Lung microvascular endothelial cell (primary cell): ENCODE results near the gene MLXIPL. TPM values are rescaled to one million over a fixed set of nuclear protein-coding genes. Genes with fewer than 3 reads are reported as not detected.
"Not testable (repeated sequence)": the region's sequence is repeated elsewhere in the genome, so short reads cannot be mapped to it uniquely, and the experiment has no call there.

Experiments
- DNase-seq, 2 donors: peaks; one replicate each; pipeline versions ENCODE4 v3.0.0 to v3.0.0-alpha.2; 2010; ENCODE audit warnings: low read depth in 2 of 2
- total RNA-seq: library from RNA; depleted of rRNA; stranded (reverse); fragments of >200 nt; gene quantifications from 2 replicates; pipeline ENCODE4 v1.2.1, GENCODE V29; 2014

MLXIPL gene
- total RNA-seq, 1 donor from 2014 or later: not detected

DNA sequence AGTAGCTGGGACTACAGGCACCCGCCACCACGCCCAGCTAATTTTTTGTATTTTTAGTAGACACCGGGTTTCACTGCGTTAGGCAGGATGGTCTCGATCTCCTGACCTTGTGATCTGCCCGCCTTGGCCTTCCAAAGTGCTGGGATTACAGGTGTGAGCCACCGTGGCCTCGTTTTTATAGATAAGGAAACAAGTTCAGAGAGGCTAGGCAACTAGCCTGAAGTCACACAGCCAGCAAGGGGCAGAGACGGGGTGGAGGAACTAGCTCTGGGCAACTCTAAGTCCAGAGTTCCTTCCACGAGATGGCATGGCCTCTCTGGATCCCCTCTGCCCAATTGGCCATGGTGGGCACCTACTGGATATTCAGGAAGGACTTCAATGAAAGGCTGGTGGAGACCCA lies 9.4 kb downstream of the MLXIPL start:
- not testable (repeated sequence) for DNase-seq

DNA sequence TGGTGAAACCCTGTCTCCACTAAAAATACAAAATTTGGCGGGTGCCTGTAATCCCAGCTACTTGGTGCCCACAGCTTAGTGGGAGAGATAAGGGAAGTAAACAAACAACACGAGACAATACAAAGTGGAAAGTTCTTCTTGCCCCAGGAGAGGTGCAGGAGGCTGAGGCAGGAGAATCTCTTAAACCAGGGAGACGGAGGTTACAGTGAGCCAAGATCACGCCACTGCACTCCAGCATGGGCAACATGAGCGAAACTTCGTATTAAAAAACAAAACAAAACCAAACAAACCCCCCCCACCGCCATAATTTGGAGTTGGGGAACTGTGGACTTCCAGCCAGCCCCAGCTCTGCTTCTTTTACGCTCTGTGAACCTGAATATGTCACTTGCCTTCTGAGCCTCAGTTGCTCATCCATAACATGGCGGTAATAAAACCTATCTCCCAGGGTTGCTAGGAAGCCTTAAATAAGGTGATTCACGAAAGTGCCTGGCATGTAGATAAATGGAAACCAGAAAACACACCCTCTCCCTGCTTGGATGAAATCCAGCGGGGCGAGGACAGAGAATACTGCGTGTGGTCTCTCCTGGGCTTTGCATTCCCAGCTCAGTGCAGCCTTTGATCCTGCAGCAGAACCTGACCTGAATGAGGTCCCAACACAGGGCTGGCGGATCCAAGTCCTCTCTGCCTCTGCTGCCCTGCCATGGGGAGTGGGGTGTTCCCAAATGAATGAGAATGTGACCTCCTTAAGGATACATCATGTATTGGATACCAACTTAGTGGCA lies 10.2 kb downstream of the MLXIPL start:
- no peak for DNase-seq

DNA sequence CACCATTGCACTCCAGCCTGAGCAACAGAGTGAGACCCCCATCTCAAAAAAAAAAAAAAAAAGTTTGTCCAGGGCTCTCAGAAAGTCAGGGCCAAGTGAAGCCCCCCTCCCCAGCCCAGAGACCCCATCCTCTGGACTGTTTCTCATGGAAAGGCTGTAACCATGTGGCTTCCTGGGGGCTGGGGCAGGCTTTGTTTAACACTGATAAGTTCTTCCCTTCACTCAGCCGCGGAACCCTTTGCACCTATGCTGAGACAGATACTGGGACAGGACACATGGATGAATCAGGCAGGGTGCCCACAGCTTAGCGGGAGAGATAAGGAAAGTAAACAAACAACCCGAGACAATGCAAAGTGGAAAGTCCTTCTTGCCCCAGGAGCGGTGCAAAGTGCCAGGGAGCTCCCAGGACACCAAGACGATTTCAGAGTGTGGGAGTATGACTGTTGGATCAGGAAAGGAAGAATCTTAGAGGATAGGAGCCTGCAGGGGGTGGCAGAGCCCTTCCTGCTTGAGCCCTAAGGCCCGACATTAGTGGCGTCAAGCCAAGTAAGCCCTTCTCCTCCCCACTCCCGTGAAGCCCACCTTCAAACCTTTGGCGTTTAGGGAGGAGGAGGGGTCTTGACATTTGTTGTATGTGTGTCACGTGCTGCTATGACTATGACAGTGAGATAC lies 11.6 kb downstream of the MLXIPL start:
- peak; percentile 16 to 32 for DNase-seq

DNA sequence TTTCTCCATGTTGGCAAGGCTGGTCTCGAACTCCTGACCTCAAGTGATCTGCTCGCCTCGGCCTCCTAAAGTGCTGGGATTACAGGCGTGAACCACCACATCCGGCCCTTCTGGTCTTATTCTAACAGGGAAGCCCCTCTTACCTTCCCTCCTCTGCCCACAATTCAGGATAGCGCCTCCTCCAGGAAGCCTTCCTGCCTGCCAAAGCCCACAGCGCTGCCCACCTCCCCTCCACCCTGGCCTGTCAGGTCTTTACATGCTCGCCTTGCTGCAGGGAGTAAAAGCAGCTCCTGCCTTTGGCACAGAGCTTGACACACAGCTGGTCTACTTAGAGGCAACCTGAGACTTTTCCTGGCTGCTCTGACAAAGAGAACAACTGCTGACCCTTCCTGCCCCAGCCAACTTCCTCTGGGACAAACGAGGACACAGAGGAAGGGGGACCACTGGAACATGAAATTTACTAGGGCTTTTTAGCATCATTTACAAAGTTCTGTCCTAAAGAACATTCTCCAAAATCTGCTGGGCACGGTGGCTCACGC lies 13.2 kb downstream of the MLXIPL start:
- no peak for DNase-seq

DNA sequence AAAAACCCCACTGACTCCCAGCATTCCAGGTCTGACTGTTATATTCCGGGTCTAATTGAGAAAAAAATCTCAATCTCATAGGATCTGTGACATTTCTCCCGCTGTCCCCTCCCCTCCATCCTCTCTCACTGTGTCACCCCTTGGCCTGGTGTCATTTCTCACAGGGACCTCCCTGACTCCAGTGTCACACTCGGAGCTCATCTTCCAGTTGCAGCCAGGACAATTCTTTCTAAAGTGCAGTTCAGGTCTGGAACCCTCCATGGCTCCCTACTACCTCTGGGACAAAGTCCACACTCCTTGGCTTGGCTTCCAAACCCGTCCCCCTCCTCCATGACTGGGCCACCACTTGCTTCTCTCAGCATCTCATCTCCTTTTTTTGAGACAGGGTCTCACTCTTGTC lies 14.2 kb downstream of the MLXIPL start:
- no peak for DNase-seq

DNA sequence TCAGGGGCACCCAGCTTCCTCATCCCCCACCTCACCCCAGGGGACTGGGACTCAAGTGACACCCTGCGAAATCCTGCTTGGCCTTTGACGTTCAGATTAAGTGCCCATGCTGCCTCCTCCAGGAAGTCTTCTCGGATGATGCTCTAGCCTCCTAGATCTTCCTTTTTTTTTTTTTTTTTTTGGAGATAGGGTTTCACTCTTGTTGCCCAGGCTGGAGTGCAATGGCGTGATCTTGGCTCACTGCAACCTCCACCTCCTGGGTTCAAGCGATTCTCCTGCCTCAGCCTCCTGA lies 16.7 kb downstream of the MLXIPL start:
- DNase-seq: not testable (repeated sequence)

DNA sequence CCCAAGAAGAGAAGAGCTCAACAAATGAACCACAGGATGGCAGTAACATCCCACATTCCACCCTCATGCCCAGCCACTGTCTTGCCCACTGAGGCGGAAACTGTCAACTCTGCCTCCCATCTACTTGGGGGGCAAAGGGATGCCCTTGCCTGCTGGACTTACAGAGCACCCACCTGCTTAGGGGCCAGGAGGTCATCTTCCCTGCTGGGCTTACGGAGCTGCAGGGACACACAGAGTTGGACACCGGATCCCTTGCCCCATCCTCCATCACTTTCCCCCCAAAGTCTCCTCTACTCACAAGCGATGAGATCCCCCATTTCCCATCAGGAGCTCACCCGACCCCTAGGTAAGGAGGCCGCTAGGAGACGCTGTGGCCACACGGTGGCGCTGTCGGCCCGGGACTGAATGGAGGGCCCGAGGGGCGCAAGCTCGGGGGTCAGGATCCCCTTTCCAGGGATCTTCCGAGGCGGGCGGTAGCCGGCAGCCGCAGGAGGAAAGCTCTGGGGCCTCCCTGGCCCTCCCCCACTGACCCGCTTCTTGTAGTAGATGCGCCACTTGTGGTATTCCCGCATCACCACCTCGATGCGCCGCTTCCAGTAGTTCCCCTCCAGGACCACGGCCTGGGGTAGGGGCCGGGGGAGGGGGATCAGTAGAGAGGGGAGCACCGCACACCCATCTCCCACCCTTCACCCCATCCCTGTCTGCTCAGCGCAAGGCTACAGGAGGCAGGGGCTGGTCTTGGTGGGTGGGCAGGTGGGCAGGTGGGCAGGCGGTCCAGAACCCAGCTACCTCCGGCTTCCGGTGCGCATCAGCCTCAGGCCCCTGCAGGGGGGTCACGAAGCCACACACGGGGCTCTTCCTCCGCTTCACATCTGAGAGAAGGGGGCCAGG lies 17.3 kb downstream of the MLXIPL start:
- DNase-seq: peak; percentile 28 to 55

DNA sequence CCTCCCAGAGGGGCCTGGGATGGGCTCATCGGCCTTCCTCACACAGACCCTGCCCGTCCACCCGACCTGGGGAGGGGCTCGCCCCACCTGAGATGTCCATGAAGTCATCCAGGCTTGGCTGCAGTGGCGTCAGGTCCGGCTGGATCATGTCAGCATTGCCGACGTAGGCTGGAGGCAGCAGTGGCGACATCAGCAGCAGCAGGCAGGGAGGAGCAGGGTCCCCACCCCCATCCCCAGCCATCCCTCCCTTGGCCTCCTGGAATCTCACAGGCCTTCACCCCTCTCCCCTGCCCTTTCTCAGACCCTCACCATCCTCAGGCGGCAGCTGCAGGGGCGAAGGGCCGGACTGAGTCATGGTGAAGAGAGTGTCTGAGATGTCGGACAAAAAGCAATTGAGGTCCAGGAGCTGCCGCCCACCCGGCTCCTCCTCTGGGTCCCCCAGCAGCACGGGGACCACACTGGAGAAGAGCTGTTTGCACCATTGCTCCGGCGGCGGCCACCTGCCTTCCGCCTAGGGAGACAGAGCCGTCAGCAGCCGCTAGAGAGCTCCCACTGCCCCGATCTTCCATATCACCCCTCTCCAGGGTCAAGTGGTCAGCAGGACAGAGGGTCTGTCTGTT lies 18.6 kb downstream of the MLXIPL start:
- no peak for DNase-seq

DNA sequence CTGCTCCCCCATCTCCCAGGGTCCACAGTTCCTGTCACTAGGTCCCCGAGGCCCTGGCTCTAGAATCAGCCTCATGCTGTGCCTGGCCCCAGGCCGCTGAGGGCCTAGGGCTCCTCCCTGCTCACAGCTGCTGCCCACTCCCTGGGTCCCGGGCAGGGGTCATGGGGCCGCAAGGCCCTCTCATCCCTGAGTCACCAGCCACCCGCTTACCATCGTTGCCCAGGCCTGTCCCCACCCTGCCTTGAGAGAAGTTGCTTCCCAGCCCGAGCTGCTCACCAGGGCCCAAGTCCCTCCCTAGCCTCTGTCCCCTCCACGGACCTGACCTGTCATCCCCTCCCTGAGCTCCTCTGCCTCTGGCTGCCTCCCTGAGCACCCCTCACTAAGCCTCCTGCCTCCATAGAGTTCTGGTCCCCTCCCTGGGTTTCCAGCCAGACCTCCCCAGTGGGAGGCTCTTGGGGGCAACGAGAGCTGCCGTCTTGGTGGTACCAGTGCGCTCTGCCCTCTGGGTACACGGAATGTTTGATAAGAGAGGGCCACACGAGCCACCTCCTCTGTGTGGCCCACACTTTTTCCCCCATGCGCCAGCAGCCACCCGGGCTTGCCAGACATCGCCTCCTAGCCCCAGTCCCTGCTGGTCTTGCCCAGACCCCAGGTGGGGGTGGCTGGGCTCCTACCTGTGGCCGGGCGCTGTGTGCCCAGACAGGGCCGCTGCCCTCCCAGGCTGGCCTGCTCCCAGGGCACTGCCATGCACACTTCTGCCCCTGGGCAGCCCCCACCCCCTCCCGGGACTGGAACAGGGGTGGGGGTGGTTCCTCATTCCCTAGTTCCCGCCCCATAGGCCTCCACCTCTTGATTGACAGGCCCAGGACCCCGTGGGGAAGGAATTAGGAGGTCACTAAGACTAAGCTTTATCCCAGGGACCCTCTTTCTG lies 21.3 kb downstream of the MLXIPL start:
- no peak for DNase-seq

DNA sequence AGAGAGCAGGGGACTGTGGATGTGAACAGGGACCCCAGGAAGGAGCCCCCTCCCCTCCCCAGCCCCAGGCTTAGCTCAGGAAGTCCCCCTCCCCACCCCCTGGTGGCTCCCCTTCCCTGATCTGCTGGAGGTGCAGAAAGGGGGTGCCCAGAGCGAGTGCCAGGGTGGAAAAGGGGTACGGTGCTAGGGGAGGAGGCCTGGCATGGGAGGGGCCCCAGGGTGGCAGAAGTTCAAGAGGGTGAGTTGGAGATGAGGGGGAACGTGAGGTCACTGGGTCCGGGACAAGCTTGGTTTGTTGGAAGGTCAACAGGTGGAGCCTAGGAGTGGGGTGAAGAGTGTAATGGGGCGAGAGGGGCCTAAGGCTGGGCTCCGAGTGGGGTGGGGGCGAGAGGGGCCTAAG lies 24.4 kb downstream of the MLXIPL start:
- no peak for DNase-seq

DNA sequence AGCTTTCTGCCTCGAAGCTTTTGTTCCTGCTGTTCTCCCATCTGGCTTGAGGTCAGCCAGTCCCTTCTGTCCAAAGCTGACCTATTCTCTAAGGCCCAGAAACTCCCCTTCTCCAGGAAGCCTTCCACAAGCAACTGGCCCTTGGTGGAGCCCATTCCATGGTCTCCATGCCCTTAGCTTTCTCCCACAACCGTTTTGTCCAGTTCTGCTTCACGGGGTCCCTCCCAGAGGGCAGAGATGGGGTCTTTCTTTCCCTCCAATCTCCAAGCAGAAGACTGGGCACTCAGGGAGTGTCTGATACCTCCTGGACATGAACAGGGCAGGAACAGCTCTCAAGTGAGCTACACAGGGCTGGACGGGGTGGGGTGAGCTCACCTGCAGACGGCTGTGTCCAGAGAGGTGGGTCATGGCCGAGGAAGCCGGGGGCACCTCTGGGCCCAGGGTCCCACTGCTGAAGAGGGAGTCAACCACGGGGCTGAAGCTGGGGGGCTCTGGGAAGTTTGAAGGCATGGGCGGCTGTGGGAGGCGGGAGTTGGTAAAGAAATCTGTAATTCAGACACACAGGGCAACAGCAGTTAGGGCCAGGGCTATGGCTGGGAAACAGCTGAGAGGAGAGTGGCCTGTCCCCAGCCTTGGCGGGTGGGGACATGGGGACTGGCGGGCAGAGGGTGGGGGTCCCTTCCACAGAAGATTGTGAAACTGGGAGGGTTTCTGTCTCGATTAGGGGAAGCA lies 25.0 kb downstream of the MLXIPL start:
- DNase-seq: no peak

DNA sequence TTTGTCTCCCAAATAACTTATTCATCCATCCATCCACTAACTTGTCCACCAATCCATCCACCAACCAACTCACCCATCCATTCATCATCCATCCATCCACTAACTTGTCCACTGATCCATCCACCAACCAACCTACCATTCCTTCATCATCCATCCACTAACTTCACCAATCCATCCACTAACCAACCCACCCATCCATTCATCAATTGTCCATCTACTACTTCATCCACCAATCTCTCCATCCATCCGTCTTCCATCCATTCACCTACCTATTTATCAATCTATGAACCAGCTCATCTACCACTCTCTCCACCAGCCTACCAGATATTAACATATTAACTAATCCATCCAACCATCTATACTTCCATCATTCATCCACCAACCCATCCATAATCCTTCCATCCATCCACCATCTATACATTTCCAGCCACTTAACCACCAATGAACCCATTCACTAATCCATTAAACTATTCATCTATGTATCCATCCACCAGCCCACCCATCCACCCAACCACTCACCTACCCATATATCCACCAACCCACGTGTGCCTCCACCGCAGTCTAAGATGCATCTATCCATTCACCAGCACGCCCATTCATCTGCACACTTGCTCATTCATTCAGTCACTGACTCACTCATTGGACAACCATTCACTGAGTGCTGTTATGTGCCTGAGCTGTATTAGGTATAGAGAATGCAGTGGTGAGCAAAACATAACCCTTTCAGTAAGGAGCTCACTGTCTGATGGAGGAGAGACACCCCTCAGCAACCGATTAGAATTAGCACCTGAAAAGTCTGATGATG lies 26.1 kb downstream of the MLXIPL start:
- no peak for DNase-seq

DNA sequence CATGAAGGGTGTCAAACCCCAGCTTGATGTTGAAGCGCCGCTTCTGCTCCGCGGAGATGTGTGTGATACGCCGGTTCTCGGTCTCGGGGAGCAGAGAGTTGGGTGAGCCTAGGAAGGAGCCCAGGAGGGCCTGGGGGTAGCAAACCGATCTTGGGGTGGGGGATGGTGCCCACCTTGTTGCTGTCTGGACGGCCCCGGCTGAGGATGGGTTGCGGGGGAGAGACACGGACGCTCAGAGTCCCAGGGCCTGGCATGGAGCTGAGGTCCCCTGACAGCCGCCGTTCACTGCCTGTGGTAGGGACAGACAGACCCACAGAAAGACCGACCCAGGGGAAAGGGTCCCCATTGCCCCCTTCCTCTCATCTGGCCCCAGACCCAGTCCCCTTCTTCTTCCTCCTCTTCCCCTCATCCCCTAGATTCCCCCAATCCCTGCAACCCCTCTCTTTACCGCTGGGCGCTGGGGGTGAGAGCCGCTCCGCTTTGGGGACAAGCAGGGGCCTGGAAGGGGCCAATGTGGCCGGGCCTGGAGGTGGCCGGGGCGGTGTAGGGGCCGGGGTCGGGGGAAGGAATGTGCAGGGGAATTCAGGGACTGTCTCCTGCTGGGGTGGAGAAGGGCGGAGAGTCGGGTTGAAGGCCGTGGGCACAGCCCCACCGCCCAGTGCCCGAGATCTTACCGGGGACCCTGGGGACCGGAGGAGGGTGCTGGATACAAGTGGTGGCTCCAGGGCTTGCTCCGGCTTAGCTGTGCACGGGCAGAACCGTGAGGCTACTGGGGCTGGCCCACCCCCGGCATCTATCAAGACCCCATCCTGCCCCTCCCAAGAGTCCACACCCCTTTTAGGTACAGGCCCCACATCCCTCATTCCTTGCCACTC lies 27.9 kb downstream of the MLXIPL start:
- DNase-seq: no peak

DNA sequence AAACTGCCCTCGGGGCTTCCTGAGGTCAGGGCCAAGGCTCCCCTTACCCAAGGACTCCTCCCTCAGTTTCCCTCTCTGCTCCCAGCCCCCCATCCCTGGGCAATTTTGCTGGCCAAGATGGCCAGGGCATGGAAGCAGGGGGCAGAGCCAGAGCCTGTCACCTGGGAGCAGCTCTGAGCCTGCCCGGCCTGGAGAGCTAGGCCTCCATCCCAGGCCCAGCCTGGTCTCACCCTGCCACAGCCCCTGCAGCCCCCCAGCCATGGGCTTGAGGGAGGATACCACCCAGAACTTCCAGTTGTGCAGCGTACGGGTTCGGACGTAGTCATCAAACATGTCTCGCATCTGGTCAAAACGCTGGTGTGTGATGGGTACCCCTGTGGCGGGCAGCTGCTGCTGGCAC lies 29.0 kb downstream of the MLXIPL start:
- DNase-seq: no peak

DNA sequence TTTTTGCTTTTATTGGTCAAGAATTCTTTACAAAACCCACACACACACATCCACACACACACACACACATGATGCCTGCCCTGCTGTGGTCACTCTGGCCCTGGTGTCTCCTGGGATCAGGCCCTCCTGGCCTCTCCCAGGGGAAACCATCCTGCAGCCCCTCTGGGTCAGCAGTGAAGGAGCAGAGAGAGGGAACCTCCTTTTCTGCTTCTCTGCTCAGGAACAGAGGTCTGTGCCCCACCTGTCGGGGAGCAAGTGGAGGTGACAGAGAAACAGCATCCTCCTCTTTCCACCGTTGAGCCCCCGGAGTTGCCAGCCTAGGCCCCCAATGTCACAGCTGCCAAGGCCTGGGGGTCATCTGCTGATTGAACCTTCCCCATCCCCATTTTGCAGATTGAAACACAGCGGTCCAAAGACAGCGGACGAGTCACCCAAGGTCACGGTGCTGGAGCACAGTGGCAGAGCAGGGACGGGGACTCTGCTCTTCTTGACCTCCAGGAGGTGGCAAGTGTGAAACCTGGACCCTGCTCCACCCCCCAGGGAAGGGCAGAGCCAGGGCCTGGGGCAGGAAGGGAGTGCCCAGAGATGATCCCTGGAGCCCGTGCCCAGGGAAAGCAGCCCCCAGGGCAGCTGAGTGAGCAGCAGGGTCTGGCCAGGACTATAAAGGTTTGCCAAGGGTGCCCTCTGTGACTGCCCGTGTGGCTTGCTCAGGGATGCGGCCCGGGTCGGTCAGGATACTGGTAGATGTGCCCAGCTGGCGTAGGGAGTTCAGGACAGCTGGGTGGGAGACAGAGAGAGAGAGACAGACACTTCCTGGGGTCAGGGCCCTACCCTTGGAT lies 30.9 kb downstream of the MLXIPL start:
- no peak for DNase-seq

DNA sequence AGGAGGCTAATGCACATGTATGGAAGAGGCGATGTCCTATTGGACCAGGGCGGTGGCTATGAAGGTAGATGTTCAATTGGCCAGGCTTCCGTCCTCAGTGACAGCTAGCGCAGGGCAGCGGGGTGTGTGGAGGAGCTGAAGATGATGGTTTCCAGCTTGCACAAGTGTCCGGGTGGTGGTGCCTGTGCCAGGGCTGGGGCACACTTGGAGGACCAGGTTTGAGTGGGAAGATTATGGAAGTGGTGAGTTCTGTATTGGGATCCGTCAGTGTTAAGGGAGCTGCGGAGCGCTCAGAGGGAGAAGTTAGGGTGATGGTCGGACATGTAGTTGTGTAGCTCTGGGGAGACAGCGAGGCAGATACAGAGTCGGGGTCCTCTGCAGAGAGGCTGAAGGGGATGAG lies 37.4 kb downstream of the MLXIPL start:
- no peak for DNase-seq

DNA sequence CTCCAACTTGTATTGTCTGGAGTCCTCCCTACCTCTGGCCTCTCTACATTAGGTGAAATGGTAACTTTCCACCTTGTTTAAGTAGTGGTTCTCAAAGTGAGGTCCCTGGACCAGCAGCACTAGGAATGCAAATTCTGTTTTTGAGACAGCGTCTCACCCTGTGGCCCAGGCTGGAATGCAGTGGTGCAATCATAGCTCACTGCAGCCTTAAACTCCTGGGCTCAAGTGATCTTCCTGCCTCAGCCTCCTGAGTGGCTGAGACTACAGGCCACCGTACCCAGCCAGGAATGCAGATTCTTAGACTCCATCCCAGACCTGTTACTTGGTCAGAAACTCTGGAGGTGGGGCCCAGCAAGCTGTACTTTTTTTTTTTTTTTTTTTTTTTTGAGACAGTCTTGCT lies 39.1 kb downstream of the MLXIPL start:
- no peak for DNase-seq
